Neutrophil (primary cell): ENCODE measurements around the gene PRRT1B.

Source experiments
- H3K27ac ChIP-seq: fragments of 200-600 bp; sonication (generic); 2 replicates; pipeline ENCODE4 v1.5.1; 2016; ENCODE audit warnings: mild to moderate bottlenecking, moderate library complexity
- H3K27me3 ChIP-seq: fragments of 200-600 bp; sonication (generic); 2 replicates; pipeline ENCODE4 v1.6.0; 2016; ENCODE audit warnings: mild to moderate bottlenecking
- H3K36me3 ChIP-seq: fragments of 200-600 bp; sonication (generic); 2 replicates; pipeline ENCODE4 v1.5.1; 2017
- H3K4me1 ChIP-seq, 2 experiments: fragments of 200-600 bp in 1 of 2; sonication (generic) in 1 of 2; 1 replicate in 1 of 2; 2 replicates in 1 of 2; pipeline versions ENCODE4 v1.5.1 to v1.6.1; 2013 to 2016; ENCODE audit warnings: low read depth in 1 of 2, low read length in 1 of 2, mild to moderate bottlenecking in 1 of 2, moderate library complexity in 1 of 2; ENCODE audit not compliant: control insufficient read depth in 1 of 2, insufficient read depth in 1 of 2
- H3K4me3 ChIP-seq, 2 experiments: fragments of 200-600 bp in 1 of 2; sonication (generic) in 1 of 2; 1 replicate in 1 of 2; 2 replicates in 1 of 2; pipeline ENCODE4 v1.5.1; 2013 to 2016; ENCODE audit warnings: low read depth in 1 of 2, low read length in 1 of 2, mild to moderate bottlenecking in 1 of 2, moderate library complexity in 1 of 2
- H3K9me3 ChIP-seq: fragments of 200-600 bp; sonication (generic); 2 replicates; pipeline ENCODE4 v1.5.1; 2016
- CTCF ChIP-seq: fragments of 200-600 bp; sonication (generic); IDR thresholded peaks from 2 replicates; pipeline ENCODE4 v1.5.1; 2016; ENCODE audit warnings: antibody characterized with exemption

The PRRT1B gene

GRCh38 chr9:131601683-131602181, 56.4 kb downstream of the PRRT1B start:
- TF ChIP-seq CTCF: no peak
- H3K9me3 ChIP-seq: no peaks in the 10 kb centered on the region
- H3K27me3 ChIP-seq: no peaks in the 10 kb centered on the region
- H3K4me3 ChIP-seq: no peak overlapping the region
- peaks cover 41 to 51% of the 10 kb centered on the region in 2 experiments for H3K4me1 ChIP-seq
- peaks cover 49% of the 10 kb centered on the region for H3K36me3 ChIP-seq
- peak overlapping the region; percentile 8 for H3K27ac ChIP-seq

- no peaks in the 10 kb centered on the region for H3K27me3 ChIP-seq
- peak overlapping the region; percentile 45 for H3K27ac ChIP-seq
- H3K9me3 ChIP-seq: no peaks in the 10 kb centered on the region
- peaks cover 26 to 37% of the 10 kb centered on the region in 2 experiments for H3K4me1 ChIP-seq
- no peak overlapping the region for H3K4me3 ChIP-seq
- TF ChIP-seq CTCF: no peak
- H3K36me3 ChIP-seq: peaks cover 61% of the 10 kb centered on the region
Measured at GRCh38 chr9:131603199-131603598, 57.9 kb downstream of the PRRT1B start.

GRCh38 chr9:131603711-131604439, 58.6 kb downstream of the PRRT1B start:
- Histone ChIP-seq H3K9me3 (no peaks in the 10 kb centered on the region), H3K27me3 (no peaks in the 10 kb centered on the region), H3K27ac (peak overlapping the region; percentile 45), H3K4me3 (no peak overlapping the region), H3K36me3 (peaks cover 68% of the 10 kb centered on the region), H3K4me1 (peaks cover 19 to 30% of the 10 kb centered on the region in 2 experiments)
- TF ChIP-seq CTCF: no peak

- Histone ChIP-seq H3K36me3 (peaks cover 72% of the 10 kb centered on the region), H3K4me1 (peaks cover 16 to 23% of the 10 kb centered on the region in 2 experiments), H3K4me3 (no peak overlapping the region), H3K9me3 (no peaks in the 10 kb centered on the region), H3K27me3 (no peaks in the 10 kb centered on the region), H3K27ac (no peak overlapping the region)
- no peak for TF ChIP-seq CTCF
Measured at GRCh38 chr9:131605770-131606590, 60.7 kb downstream of the PRRT1B start.

- H3K36me3 ChIP-seq: peaks cover 70% of the 10 kb centered on the region
- no peak overlapping the region for H3K27ac ChIP-seq
- H3K4me3 ChIP-seq: no peak overlapping the region
- no peaks in the 10 kb centered on the region for H3K9me3 ChIP-seq
- H3K27me3 ChIP-seq: no peaks in the 10 kb centered on the region
- H3K4me1 ChIP-seq: peaks cover 16 to 21% of the 10 kb centered on the region in 2 experiments
- TF ChIP-seq CTCF: no peak
Measured at GRCh38 chr9:131606896-131607567, 61.7 kb downstream of the PRRT1B start.
